ENCODE results near the gene PAM.

- no peak for TF ChIP-seq POLR2AphosphoS5 (IDR thresholded peaks at IDR 0.05; ENCODE audit: low read depth, low read length)
- no peak for TF ChIP-seq CTCF (IDR thresholded peaks at IDR 0.05)
- TF ChIP-seq TCF7L2 (IDR thresholded peaks at IDR 0.05; ENCODE audit: low read depth, low read length): no peak
- TF ChIP-seq REST (IDR thresholded peaks at IDR 0.05; ENCODE audit: insufficient read depth in 1 of 2, low read depth in 2 of 2, low read length in 1 of 2): no peak
- TF ChIP-seq SIN3A (IDR thresholded peaks at IDR 0.05; ENCODE audit: borderline replicate concordance, insufficient read depth, low read depth, low read length): no peak
Observed at GRCh38 chr5:102762095-102762534, 7.0 kb downstream of the PAM start.

Data from Panc1 (cell line).